ENCODE measurements around the gene TMPRSS9.

The TMPRSS9 gene

GRCh38 chr19:2475018-2475701, 115.1 kb downstream of the TMPRSS9 start:
- Mint-ChIP-seq H3K36me3 (peaks cover 21% of the 10 kb centered on the region), H3K27ac (peak overlapping the region; percentile 84), H3K4me1 (peaks cover 30% of the 10 kb centered on the region), H3K9me3 (no peaks in the 10 kb centered on the region), H3K27me3 (peaks cover 13% of the 10 kb centered on the region), H3K4me3 (peak overlapping the region; percentile 76)
- DNase-seq: peak; percentile 72
- CTCF ChIA-PET: interaction anchor here (0.9 to 4.2 kb wide), 12 partner anchors 12 to 161 kb away, joined by 3 to 63 read pairs (median 5); partner anchors contain the start of gene LMNB2
